ENCODE measurements around the gene ALKBH2.
"Not testable (repeated sequence)": the region's sequence is repeated elsewhere in the genome, so short reads cannot be mapped to it uniquely, and the experiment has no call there.

The ALKBH2 gene

GRCh38 chr12:109053382-109054123 is 39.7 kb downstream of the ALKBH2 start:
- DNase-seq (ENCODE audit: low read depth in 1 of 2, low spot score in 1 of 2) = no peak
- TF ChIP-seq JUND (IDR thresholded peaks at IDR 0.05; ENCODE audit: low read depth) = no peak
- in situ Hi-C loops (cut with HindIII; ENCODE audit: low pct_unique_long_range_greater_than_20kb, low sequenced_read_pairs) = no loop called here

DNA sequence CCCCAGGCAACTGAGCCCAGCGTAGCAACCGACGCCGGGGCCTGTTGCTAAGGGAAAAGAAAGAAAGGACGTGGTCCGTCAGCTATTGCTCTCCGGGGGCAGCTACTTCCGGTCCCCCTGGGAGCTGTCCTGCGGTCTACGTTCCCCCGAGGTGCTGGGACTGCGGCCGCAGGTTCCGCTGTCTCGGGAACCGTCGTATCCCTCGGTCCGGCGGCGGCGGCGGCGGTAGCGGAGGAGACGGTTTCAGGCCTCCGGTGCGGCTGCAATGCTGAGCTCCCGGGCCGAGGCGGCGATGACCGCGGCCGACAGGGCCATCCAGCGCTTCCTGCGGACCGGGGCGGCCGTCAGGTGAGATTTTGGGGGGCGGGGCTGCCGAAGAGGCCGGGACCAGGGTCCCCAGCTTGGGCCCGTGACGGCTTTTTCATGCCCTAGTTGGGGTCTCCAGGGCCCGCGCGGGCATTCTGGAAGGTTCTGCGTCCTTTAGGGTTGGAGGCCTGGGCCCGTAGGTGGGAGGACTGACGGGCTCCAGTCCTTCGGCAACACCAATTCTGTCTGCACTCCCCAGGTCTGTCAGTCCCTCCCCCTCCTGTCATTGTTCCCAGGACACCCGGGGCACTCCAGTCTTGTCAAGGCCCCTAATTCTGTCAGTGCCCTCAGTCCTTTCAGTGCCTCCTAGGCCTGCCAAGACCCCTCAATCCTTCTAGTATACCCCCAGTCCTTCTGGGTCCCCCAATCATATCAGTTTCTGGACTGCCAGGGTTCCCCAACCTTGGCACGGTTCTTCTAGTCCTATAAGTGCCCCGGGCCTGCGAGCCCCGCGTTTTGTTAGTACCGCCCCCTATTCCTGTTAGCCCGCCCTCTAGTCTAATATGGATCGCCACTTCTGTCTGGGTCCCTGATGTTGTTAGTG is 40.6 kb downstream of the ALKBH2 start, which contains the start of gene USP30:
Gene USP30, plus strand, starts transcription at position 163 of the 910 bp plus-strand sequence. Its CDS starts 103 bp downstream, at position 266.
- TF ChIP-seq JUND (IDR thresholded peaks at IDR 0.05; ENCODE audit: low read depth) = no peak
- peak; percentile 89 to 94 for DNase-seq (ENCODE audit: low read depth in 1 of 2, low spot score in 1 of 2)
- in situ Hi-C loops (cut with HindIII; ENCODE audit: low pct_unique_long_range_greater_than_20kb, low sequenced_read_pairs) = no loop called here

DNA sequence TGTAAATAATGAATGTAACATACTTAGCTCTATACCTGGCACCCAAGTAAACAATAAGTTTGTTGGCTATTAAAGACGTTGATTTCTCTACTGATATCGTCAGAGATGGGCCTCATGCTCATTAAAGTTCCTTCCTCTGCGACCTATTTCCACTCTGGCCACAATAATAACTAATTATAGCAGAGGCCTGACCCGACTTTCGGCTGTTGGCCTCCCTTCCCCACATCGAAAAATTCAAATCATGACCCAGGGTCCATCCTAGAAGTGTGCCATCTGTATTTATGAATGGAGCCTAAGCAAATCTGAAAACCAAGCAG is 41.2 kb downstream of the ALKBH2 start:
- in situ Hi-C loops (cut with HindIII; ENCODE audit: low pct_unique_long_range_greater_than_20kb, low sequenced_read_pairs) = no loop called here
- no peak for DNase-seq (ENCODE audit: low read depth in 1 of 2, low spot score in 1 of 2)
- no peak for TF ChIP-seq JUND (IDR thresholded peaks at IDR 0.05; ENCODE audit: low read depth)

DNA sequence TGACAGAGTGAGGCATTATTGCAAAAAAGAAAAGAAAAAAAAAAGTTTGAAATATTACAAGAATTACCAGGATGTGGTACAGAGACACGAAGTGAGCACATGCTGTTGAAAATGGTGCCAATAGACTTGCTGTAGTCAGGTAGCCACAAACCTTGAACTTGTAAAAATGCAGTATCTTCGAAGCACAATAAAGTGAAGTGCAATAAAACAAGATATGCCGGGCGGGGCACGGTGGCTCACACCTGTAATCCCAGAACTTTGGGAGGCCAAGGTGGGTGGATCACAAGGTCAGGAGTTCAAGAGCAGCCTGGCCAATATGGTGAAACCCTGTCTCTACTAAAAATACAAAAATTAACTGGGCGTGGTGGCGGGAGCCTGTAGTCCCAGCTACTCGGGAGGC is 43.5 kb downstream of the ALKBH2 start:
- in situ Hi-C loops (cut with HindIII; ENCODE audit: low pct_unique_long_range_greater_than_20kb, low sequenced_read_pairs); DNase-seq (ENCODE audit: low read depth in 1 of 2, low spot score in 1 of 2): not testable (repeated sequence)

- DNase-seq (ENCODE audit: low read depth in 1 of 2, low spot score in 1 of 2); in situ Hi-C loops (cut with HindIII; ENCODE audit: low pct_unique_long_range_greater_than_20kb, low sequenced_read_pairs): not testable (repeated sequence)
These were observed 44.6 kb downstream of the ALKBH2 start for GRCh38 chr12:109048706-109049105.

GRCh38 chr12:109047081-109047805 is 46.0 kb downstream of the ALKBH2 start:
- no peak for TF ChIP-seq JUND (IDR thresholded peaks at IDR 0.05; ENCODE audit: low read depth)
- in situ Hi-C loops (cut with HindIII; ENCODE audit: low pct_unique_long_range_greater_than_20kb, low sequenced_read_pairs) = no loop called here

GRCh38 chr12:109044241-109044640 is 49.0 kb downstream of the ALKBH2 start:
- DNase-seq (ENCODE audit: low read depth in 1 of 2, low spot score in 1 of 2) = no peak
- in situ Hi-C loops (cut with HindIII; ENCODE audit: low pct_unique_long_range_greater_than_20kb, low sequenced_read_pairs) = no loop called here
- no peak for TF ChIP-seq JUND (IDR thresholded peaks at IDR 0.05; ENCODE audit: low read depth)

More at GRCh38 chr12:109047081-109047805, 46.0 kb downstream of the ALKBH2 start:
- peak in 1 of 2 experiments; percentile 66 for DNase-seq (ENCODE audit: low read depth in 1 of 2, low spot score in 1 of 2)

Measured in T47D (cell line).